CD4-positive, alpha-beta T cell treated with Interferon alpha-2 for 1 hour (primary cell): Measurements from ENCODE around the gene COMTD1.
"Not testable (repeated sequence)": the region's sequence is repeated elsewhere in the genome, so short reads cannot be mapped to it uniquely, and the experiment has no call there.

Experiments used
- DNase-seq, 2 donors: peaks; one replicate each; pipeline ENCODE4 v3.0.0-alpha.2; 2020 to 2022

COMTD1 gene

DNA sequence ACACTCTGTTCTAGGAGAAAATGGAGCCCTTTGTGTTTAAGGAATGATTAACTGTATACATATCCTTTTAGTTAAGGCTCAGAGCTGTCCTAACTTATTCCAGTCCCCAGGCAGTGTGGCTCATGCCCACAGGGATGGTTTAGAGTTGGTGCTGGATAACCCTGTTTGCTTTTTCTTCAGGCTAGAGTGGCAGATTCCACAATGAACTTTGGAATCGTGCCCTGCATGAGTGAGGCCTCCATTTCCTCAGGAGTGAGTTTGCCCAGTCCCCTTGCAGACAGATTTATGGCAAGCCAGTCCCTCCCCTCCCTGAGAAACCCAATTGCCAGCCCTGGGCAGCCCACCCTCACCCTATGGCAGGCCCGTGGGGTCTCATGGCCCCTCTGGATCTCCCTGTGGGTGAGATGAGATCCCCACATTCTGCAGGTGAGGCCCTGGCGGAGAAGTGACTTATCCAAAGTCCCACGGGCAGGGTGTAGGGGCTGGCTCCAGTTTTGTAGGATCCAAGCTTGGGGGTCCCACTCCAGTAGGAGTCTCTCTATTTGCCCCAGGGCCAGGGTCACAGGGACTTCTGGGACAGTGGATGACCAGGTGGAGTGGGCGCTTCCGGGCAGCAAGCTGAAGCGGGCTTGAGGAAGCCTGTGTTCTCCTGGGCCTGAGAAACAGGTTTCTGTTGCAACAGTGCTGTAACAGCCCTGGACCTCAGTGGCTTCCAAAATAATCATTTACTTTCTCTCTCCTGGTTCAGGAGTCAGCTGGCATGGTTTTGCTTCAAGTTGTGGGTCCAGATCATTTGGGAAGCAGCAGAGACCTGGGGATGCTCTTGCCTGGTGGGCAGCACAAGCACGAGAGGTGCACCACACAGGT, 9.0 kb upstream of the COMTD1 start:
- no peak for DNase-seq

DNA sequence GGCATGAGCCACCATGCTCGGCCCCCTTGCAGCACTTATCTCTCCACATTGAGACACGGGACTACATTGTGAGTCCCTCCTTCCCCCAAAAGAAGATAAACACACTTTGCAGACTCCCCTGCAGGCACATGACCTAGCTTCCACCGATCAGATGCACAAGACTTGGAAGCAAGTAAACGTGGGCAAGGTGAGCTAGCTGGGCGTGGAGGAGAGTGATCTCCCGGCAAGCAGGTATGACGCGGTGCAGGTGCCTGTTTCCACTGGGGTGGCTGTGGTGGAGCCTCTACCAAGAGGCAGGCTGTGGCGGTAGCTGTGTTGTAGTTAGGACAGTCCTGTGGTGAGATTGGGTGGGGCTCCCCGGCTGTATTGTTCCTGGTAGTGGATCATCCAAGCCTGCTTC, 7.7 kb upstream of the COMTD1 start:
- no peak for DNase-seq

DNA sequence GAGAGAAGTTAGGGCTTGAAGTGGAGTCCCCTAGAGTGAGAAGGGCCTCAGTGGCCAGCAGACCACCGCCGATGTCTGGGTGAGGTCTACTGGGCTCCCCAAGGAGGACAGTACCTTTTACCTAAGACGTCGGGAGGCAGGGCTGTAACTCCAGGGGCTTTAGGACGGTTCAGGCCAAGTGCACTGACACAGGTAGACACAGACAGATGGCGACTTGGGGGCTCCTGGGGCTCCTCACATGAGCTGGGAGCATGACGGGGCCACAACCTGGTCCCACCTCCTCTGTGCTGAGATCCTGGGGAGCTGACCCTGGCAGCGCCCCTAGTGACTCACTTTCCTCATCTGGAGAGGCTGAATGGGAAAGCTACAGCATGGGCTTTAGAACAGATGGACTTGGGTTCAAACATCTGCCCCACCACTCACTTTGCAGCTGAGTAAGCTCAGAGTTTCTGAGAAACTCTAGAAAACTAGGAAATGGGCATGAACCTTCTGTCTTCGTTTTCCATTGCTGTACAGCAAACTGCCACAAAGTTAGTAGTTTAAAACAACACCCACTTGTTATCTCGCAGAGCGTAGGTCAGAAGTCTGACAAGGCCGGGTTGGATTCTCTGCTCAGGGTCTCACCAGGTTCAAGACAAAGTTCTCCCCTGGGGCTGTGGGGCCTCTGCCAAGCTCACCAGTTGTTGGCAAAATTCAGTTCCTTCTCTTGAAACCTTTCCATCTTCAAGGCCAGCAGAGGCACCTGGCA, 4.7 kb upstream of the COMTD1 start:
- no peak for DNase-seq

DNA sequence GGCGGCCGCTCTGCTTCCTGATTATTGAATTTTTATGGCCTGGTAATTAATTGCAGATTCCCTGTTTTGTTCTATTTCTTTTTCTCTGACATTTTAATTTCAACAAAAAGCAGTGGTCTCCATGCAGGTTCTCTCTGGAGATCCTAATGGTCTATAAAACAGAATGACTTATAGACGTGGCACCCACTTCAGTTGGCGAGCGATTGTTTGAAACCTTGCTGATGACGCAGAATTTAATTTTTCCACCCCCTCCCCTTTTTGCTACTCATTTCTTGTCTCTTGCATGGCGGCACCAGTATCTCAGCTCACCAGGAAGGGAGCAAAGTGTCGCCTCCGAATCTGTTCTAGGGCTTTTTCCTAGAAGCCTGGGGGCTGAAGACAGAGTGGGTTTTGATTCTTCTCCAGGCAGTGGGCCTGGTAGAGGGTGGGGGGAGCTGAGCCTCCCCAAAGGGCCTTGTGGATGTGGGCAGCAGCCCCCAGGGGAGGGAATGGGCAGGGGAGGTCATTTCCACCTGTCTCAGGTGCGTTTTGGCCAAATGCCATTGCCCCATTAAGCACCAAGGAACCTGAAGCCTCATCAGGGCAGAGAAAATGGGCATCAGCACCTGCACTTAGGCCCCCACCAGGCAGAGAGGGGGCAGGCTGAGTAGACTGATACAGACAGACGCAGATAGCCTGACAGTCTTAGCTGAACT, 3.5 kb upstream of the COMTD1 start:
- DNase-seq: no peak

DNA sequence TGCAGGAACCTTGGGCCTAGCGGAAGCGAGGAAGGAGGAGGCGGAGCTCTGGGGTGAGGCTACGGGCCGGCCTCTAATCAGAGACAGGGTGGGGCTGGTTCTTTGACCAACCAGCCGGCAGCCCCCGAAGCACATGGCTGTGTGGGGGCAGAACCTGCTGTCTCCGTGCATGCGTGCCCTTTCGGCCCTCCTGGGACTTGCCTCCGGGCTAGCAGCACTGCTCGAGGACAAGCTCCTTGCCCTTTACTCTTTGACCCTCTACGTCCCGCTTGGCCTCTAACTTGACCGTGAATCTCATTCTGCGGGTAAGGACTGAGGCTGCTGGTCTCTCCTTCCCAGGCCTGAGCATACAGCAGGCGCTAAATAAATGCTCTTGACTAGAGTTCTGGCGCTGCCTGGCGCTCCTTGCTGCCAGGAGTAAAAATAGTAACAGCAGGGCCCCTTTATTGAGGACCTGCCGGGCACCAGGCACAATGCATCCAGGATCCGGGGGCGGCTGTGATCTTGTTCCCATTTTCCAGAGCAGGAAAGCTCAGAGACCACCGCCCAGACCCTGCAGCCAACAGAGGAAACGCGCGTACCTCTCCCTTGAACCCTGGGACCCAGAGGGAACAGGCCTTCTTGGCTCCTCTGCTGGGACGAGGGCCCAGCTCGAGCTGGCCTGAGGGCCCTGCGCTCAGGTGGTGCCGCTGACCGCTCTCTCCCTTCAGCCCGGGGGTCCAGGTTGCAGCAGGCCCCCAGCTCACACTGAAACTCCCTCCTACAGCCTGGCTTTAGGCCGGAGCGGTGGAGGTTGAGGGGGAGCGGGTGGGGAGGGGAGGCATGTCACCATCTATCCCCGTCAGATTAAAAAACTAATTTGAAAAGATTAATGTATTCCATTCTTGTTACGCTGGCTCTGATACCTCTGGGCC, 2.7 kb upstream of the COMTD1 start:
- no peak for DNase-seq

DNA sequence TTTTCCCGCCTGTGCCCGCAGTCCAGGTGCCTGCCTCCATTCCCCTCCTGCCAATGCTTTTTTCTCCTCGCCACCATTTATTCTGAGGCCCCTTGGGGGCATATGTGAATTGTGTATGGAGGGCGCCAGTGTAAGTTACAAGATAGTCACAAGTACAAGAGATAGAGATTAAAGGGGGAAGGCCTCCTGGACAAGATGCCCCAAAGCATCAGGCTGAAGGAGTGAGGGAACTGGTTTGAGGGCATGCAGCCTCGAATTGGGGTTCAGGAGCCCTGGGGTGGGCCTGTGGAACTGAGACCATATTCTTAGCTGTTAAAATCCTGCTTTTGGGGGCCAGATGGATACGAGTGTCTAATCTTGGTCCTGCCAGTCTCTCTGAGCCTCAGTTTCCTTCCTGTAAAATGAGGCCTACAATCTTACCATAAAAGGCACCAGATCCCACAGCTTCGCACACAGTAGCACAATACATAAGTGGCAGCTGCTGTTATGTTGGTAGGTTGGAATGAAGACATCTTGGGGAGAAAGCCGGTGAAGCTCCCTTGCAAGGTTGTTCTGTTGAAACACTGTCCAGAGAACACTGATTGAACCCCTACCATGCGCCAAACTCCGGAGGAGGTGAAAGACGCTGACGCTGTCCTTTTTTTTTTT, 545 bp upstream of the COMTD1 start:
- no peak for DNase-seq

DNA sequence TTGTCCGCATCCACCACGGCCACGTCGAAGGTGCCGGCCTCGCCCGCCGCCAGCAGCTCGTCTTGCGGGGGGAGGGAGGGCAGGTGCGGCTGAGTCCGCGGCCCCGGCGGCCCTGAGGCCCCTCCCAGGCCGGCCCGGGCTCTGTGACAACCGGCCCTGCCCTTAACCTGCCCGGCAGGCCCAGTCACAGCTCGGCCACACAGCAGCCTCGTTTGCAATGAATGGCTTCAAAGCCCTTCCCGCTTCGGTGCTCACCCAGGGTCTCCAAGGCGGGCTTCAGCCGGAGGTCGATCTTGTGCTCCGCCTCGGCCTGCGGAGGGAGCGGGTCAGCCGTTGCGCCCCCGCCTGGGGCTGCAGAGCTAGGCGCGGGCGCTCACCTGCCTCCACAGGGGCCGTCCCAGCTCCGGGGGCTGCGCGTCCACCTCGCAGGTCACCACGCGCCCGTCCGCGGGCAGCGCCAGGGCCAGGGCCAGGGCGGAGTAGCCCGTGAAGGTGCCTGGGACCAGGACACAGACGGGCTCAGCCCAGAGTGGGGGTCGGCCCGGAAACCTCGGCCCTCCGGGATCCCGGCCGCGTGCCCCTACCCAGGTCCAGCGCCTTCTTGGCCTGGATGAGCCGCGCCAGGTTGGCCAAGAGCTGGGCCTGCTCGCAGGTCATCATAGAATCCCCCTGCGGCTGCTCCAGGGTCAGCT, 928 bp downstream of the COMTD1 start:
- no peak for DNase-seq

DNA sequence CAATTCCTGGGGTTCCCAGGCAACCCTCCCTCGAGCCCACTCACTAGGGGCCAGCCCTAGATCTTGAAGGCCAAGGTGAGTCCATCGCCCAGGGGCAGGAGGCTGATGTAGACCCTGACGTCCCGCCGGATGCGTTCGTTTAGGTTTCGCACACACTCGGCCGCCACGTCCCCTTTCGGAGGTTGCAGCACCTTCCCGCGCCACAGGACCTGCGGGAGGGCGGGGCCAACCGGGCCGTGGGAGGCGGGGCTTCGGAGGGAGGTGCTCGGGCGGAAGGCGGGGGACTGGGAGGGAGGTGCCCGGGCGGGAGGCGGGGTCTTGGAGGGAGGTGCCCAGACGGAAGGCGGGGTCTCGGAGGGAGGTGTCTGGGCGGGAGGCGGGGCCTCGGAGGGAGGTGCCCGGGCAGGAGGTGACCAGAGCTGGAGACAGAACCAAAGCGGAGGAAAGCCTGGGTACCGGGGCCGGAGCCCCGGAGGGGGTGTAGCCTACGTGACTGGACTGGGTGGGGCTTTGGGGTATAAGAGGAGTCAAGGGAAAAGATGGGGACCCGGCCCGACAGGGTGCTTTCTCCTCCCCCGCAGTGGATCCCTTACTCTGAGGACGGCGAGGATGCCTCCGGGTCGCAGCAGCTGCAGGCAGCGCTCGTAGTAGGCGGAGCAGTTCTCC, 1.6 kb downstream of the COMTD1 start:
- peak; percentile 97 to 98 for DNase-seq

DNA sequence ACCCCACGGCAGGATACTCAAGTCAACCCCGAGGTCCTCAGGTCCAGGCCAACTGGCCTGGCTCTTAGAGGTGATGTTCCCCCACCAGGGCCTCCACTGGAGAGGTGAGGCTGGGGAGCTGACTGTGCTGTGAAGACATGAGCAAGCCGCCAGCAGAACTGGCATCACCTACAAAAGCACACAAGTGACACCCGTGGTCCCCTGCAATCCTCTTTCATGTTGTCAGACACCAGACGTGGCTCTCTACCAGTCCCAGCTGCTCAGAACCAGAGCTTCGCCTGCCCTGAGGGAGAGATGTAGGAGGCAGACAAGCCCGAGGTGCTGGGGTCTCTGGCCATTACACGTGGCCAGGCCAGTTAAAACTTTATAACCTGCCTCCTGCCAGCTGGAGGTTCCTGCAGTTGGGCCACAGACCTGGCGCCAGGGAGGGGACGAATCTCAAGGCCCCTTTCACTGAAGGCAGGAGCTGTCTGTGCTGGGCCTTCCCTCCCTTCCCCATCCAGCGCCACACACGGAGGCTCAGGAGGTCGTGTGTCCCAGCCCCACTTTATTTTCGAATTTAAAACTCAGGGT, 2.2 kb downstream of the COMTD1 start:
- DNase-seq: peak in 1 of 2 donors; percentile 19

DNA sequence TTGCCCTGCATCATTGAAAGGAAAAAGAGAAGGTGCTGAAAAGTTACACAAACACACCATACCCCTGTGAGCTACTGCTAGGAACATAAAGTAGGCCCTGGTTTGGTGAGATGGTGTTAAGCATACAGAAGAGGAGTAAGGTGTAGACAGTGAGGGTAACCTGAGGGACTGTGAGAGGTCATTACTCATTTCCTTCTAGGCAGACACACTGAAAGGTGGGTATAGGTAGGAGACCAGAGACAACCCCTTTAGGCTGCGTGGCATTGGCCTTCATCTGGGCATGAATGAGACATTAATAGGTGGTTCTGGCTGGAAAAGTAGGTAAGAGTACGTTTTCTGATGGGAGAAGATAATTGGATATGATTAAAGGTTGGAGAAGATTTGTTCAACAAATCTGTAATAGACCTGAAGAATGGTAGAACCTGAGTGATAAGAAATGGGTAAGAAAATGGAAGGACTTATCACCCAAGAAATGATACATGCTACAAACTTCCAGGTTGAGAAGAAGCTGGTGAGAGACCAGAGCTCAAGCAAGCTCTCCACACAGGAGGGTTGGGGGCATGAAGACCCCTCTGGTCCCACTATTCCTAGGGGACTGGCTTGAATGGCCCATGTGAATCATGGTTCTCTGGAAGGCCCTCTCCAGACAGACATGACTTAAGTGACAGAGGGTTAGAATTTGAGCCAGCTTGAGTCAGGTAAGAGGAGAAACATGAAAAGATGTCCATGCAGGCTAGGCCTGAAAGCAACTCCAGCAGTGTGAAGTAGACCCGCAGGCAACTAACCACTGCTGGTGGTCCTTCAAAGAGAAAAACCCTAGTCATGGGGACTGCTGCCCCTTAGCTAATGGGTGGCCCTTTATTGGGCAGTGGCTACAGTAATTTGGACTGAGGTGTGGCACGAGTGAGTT, 3.8 kb downstream of the COMTD1 start:
- DNase-seq: no peak

DNA sequence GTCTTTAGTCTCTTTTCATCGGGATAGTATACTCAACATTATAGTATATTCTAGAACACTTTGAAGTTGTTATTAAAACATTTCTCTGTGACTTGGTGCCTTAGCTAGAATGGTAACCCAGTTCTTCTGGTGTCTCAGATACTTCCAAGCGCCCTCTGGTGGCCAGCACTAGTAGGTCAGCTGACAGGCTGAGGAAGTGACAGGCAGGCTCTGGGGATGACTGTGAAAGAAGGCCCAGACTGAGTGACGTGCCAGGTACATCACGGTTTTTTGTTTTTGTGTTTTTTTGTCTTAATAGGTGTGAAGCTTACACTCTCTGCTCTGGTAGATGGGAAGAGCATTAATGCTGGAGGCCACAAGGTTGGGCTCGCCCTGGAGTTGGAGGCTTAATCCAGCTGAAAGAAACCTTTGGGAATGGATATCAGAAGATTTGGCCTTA, 5.1 kb downstream of the COMTD1 start:
- DNase-seq: peak; percentile 93 to 96

DNA sequence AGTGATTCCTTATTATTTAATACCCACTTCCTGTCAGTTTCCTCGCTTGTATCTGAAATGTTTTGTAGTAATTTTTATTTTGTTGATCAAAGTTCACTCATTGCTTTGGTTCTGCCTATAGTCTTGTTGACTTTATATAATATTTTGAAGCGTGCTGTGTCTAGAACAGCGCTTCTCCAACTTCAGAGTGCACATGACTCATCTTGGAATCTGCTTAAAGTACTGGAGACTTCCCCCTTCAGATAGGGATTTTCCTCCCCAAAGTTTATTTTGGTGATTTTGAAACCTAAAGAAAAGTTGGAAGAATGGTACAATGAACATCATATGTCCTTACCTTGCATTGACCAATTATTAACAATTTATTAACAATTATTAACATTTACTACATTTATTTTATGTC, 5.8 kb downstream of the COMTD1 start:
- DNase-seq: no peak

DNA sequence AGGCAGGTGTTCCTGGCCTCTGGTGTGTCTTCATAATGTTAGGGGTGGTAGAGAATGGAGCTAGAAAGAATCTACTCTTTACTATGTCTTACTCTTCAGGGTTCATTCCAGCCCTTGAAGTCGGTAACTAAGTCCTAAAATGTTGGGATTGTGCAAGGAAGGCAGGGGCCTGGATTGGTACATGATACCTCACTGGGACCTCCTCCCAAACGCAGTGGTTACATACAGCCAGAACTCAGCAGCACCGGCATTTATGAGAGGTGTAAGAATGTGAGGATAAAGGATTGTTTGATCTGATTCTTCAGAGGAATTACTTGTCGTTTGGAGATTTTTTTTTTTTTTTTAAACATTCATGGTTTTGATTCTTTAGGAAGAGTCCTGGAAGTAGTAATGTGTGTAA, 6.9 kb downstream of the COMTD1 start:
- no peak for DNase-seq

DNA sequence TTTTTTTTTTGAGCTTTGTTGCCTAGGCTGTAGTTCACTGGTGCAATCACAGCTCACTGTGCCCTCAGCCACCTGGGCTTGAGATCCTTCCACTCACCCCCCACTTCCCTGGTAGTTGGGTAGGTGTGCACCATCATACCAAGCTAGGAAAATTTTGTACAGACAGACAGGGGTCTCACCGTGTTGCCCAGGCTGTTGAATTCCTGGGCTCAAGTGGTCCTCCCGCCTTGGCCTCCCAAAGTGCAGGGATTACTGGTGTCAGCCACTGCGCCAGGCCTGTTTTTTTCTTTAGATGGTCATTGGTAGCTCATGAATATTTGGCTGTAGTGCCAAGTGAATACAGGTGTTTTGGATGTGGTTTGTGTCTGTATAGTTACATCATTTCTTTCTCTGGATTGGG, 7.5 kb downstream of the COMTD1 start:
- DNase-seq: no peak

DNA sequence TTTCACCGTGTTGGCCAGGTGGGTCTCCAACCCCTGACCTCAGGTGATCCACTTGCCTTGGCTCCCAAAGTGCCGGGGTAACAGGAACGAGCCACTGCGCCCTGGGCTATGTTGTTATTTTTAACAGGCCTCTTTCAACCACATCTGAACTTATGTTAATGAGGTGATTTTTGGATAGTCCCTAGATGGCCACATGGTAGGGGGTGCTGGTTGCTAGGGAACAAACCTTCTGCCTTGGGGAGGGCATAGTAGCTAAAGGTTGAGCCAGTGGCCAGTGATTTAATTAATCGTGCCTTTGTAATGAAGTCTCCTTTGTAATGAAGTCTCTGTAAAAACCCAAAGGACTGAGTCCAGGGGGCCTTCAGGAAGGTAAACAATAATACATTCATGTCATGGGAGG, 9.1 kb downstream of the COMTD1 start:
- DNase-seq: no peak

DNA sequence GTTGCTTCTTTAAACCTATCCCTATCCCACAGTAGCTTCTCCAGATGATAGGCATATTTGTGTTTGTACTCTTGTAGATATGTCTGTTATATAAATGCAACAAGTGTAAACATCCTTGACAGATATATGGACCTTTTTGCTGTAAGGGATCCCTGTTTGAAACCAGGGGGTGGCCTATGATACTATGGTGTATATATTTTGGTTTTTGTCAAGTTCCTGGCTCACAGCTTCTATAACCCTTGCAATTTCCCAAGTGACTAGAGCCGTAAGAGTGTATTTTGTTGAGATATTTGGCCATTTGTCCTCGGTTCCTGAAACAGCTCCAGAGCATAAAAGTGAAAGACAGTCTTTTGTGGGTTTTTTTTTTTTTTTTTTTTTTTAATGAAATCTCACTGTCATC, 9.7 kb downstream of the COMTD1 start:
- no peak for DNase-seq

DNA sequence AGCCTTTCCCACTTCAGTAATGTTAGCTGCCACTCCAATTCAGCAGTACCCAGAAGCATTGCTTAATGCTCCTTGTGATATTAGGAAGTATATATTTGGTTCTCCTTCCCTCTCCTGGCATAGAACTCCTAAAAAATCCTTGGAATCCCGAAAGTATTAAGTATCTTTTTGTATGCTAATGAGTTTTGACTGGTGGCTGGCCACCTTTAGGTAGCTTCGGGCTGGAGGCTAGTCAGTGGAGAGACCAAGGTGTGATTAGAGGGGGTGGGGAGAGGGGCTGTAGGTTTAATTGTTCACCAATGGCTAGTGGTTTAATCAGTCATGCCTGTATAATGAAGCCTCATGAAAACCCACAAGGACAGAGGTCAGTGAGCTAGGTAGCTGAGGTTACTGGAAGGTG, 12.2 kb downstream of the COMTD1 start:
- DNase-seq: no peak

DNA sequence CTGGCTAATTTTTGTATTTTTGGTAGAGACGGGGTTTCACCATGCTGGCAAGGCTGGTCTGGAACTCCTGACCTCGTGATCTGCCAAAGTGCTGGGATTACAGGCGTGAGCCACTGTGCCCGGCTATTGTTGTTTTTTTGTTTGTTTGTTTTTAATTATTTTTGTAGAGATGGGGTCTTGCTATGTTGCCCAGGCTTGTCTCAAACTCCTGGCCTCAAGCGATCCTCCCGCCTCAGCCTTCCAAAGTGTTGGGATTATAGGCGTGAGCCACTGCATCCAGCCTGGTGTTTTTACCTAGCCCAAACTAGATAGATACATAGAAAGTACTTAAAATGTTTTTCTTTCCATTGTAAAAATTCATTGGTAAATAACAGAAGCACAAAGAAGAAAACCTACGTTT, 14.3 kb downstream of the COMTD1 start:
- DNase-seq: not testable (repeated sequence)

DNA sequence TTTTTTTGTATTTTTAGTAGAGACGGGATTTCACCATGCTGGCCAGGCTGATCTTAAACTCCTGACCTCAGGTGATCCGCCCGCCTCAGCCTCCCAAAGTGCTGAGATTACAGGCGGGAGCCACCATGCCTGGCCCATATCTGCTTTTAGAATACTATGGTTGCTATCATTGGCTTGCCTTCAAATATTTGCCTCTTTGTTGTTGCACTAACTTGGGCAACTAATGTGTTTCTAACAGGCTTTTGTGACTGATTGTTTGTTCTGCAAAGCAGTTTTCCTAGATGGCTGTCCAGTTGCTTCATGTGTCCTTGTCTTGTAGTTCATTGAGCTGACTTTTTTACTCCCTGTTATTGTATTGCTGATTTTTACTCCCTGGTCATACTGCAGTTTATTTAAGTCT, 15.5 kb downstream of the COMTD1 start:
- DNase-seq: no peak
